Measurements from ENCODE around the gene ZDHHC18.

ZDHHC18 gene

DNA sequence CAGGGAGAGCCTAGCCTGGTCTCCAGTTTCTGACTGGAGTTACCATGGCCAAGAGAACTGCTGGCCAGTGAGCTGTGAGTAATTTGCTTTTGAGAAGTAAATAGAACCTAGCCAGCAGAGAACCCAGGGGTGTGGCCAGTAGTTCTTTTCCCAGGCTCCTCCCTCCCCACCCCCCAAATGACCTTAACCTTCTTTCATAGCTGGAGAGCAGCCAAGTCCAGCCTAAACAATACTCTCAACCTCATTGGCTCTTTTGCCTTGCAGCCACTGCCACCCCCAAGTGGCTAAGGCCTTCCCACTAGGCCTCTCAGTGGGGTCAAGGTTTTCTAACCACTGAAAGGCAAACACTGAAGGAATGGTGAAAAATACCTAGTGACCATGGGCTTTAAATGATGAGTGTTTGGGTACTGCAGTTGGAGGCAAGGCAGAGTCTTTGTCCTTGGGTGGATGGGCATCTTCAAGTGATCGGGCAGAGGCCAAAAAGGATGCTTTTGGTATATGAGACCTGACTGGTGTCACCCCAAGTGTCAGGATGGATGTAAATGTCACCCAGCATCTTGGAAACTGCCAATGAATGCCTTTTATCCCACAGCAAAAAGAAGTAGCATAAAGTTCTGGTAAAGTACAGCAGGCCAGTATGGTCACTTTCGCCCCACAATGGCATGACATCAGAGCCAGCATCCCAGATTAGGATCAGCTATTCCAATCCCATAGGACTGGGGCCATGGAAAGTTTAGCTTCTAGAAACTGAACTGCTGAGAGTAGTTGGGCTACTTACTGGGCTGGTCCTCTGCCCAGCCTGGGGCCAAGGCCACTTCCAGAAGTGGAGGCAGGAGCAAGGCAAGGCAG is 42.2 kb upstream of the ZDHHC18 start:
- TF ChIP-seq, protein P1, sequence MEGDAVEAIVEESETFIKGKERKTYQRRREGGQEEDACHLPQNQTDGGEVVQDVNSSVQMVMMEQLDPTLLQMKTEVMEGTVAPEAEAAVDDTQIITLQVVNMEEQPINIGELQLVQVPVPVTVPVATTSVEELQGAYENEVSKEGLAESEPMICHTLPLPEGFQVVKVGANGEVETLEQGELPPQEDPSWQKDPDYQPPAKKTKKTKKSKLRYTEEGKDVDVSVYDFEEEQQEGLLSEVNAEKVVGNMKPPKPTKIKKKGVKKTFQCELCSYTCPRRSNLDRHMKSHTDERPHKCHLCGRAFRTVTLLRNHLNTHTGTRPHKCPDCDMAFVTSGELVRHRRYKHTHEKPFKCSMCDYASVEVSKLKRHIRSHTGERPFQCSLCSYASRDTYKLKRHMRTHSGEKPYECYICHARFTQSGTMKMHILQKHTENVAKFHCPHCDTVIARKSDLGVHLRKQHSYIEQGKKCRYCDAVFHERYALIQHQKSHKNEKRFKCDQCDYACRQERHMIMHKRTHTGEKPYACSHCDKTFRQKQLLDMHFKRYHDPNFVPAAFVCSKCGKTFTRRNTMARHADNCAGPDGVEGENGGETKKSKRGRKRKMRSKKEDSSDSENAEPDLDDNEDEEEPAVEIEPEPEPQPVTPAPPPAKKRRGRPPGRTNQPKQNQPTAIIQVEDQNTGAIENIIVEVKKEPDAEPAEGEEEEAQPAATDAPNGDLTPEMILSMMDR (IDR thresholded peaks at IDR 0.05; ENCODE audit: insufficient read depth, missing control alignments): no peak
- no peak for DNase-seq (ENCODE audit: insufficient read length, low spot score)

DNA sequence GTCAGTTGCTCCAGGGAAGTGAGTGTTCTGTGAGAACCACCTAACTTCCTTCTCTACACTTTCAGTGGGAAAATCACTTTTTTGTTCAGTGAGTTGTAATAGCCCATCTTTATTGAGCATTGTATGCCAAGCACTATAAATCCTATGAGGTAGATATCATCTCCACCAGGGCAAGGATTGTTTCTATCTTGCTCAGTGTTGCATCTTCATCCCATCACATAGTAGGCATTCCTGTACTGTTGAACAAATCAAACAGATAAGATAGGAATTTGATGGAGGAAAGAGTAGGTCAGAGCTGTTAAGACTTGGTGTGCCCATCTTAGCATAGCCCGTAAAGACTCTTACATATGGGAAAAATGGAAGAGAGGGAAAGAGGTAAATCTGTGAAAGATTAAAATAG is 41.6 kb upstream of the ZDHHC18 start:
- TF ChIP-seq, protein P1 (IDR thresholded peaks at IDR 0.05; ENCODE audit: insufficient read depth, missing control alignments): no peak
- DNase-seq (ENCODE audit: insufficient read length, low spot score): no peak
- FAIRE-seq: no peak

More for the DNA sequence above, 42.2 kb upstream of the ZDHHC18 start:
- FAIRE-seq: no peak

DNA sequence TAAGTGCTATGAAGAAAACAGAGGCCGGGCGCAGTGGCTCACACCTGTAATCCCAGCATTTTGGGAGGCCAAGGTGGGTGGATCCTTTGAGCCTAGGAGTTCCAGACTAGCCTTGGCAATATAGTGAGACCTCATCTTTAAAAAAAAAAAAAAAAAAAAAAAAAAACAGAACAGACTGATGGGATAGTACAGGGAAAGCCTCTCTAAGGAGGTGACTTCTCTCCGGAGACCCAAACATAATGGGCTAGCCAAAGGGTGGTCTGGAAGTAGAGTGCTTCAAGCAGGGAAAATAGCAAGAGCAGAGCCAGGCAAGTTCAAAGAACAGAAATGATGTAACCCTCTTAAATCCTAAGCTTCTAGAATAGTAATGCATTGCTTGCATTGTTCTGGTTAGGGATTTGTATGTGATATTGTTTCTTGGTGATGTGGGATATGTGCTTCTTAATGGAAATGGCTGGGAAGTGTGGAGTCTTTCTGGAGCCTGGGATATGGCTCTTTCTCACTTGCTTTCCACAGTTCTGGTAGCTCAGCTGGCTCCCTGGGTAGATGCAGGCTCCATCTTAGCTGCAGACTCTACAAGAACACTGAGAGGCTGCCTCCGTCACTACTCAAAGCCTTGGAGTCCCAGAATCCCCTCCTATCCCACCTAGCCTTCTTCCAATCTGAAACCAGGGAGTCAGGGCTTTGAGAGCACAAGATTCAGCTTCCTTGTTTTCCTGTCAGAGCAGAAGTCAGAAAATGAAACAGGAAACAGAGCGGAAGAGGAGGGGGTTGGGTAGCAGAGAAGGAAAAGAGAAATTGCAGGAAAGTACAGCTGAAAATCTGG is 40.7 kb upstream of the ZDHHC18 start:
- TF ChIP-seq, protein P1 (IDR thresholded peaks at IDR 0.05; ENCODE audit: insufficient read depth, missing control alignments): no peak
- DNase-seq (ENCODE audit: insufficient read length, low spot score): no peak
- FAIRE-seq: no peak

DNA sequence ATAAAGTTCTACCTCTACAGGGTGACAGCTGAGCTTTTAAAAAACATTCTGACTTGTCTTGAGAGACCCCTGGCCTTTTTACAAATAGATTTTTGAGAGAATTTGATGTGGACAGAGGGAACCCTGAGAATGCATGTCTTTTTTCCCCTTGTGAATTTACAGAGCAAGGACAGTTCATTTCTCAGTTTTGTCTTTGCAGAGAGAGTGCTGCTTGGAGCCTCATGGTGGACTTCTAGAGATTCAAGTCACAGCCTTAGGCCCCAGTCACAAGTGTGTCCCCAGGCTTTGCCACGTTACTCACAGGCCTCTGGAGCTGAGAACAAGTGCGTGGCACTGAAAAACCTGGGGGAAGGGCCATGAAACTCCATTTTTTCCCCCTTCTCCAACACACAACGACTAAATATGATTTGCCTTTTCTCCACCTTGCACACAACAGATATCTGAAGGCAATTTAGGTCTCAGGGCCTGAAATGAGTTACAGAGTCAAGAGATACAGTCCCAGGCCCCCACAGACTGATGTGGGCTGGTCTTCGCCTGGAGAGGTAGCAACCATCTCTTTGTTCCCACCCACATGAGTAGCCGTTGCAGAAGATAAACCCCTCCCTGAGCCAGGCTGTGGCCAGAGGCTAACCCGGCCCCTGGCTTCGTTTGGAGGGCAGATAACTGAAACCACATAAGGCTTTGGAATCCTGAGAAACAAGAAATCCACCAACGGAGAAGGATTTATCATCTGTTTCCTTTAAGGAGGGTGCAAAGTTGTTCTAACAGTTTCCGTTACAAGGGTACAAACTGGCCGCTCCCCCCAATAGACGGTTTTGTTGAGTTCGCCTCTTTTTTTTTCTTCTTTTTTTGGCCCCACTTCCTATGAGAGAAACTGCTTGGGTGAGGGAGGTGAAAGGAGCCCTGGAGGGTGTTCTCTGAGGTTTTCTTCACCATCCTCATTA is 39.8 kb upstream of the ZDHHC18 start:
- TF ChIP-seq, protein P1 (IDR thresholded peaks at IDR 0.05; ENCODE audit: insufficient read depth, missing control alignments): no peak
- DNase-seq (ENCODE audit: insufficient read length, low spot score): no peak
- FAIRE-seq: no peak

GRCh38 chr1:26787381-26787705 is 39.1 kb upstream of the ZDHHC18 start:
- DNase-seq (ENCODE audit: insufficient read length, low spot score): no peak
- FAIRE-seq: no peak
- TF ChIP-seq, protein P1 (IDR thresholded peaks at IDR 0.05; ENCODE audit: insufficient read depth, missing control alignments): no peak

GRCh38 chr1:26787706-26788514 is 38.6 kb upstream of the ZDHHC18 start, which contains the start of gene PIGV:
TSS of gene PIGV (plus strand) at chr1:26787950. CDS start at chr1:26790816, 2,866 bp downstream.
- DNase-seq (ENCODE audit: insufficient read length, low spot score) (peak; percentile 41), FAIRE-seq (no peak)
- TF ChIP-seq, protein P1 (IDR thresholded peaks at IDR 0.05; ENCODE audit: insufficient read depth, missing control alignments): no peak
